ENCODE data around the gene TMEM258. TPM values are rescaled to one million over a fixed set of nuclear protein-coding genes. Genes with fewer than 3 reads are reported as not detected.

The TMEM258 gene
- polyA plus RNA-seq, 1 of the 3 experiments (the other 2 are of a cell fraction): 454 TPM

- TF ChIP-seq, protein P1, sequence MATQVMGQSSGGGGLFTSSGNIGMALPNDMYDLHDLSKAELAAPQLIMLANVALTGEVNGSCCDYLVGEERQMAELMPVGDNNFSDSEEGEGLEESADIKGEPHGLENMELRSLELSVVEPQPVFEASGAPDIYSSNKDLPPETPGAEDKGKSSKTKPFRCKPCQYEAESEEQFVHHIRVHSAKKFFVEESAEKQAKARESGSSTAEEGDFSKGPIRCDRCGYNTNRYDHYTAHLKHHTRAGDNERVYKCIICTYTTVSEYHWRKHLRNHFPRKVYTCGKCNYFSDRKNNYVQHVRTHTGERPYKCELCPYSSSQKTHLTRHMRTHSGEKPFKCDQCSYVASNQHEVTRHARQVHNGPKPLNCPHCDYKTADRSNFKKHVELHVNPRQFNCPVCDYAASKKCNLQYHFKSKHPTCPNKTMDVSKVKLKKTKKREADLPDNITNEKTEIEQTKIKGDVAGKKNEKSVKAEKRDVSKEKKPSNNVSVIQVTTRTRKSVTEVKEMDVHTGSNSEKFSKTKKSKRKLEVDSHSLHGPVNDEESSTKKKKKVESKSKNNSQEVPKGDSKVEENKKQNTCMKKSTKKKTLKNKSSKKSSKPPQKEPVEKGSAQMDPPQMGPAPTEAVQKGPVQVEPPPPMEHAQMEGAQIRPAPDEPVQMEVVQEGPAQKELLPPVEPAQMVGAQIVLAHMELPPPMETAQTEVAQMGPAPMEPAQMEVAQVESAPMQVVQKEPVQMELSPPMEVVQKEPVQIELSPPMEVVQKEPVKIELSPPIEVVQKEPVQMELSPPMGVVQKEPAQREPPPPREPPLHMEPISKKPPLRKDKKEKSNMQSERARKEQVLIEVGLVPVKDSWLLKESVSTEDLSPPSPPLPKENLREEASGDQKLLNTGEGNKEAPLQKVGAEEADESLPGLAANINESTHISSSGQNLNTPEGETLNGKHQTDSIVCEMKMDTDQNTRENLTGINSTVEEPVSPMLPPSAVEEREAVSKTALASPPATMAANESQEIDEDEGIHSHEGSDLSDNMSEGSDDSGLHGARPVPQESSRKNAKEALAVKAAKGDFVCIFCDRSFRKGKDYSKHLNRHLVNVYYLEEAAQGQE (IDR thresholded peaks at IDR 0.05; ENCODE audit: low read depth, low read length): no peak
- TF ChIP-seq ELF1 (IDR thresholded peaks at IDR 0.05) (no peak), GABPA (IDR thresholded peaks at IDR 0.05; ENCODE audit: low read depth) (no peak), RAD21 (IDR thresholded peaks at IDR 0.05; ENCODE audit: low read length) (no peak), MAX (IDR thresholded peaks at IDR 0.05; ENCODE audit: low read depth) (no peak), GATA2 (CRISPR knock-in tag; IDR thresholded peaks at IDR 0.05) (no peak), MEF2A (IDR thresholded peaks at IDR 0.05; ENCODE audit: borderline replicate concordance, low read depth) (no peak), FOSL2 (IDR thresholded peaks at IDR 0.05; ENCODE audit: borderline replicate concordance, low read depth) (no peak), RCOR1 (IDR thresholded peaks at IDR 0.05; ENCODE audit: low read length) (no peak), EZH2phosphoT487 (IDR thresholded peaks at IDR 0.05; ENCODE audit: borderline replicate concordance, low read depth) (no peak)
Measured at GRCh38 chr11:61762223-61762615, 30.2 kb downstream of the TMEM258 start (continued).

GRCh38 chr11:61761440-61762222, 30.8 kb downstream of the TMEM258 start:
- no peak overlapping the region for H3K4me2 ChIP-seq
- H3K79me2 ChIP-seq (ENCODE audit: insufficient read depth): no peaks in the 10 kb centered on the region
- no peak overlapping the region for H2AFZ ChIP-seq (ENCODE audit: low read depth)
- H3K9me2 ChIP-seq: no peaks in the 10 kb centered on the region
- H3K9me3 ChIP-seq: no peaks in the 10 kb centered on the region
- H4K20me1 ChIP-seq (ENCODE audit: insufficient read depth): no peaks in the 10 kb centered on the region
- ChIA-PET POLR2A (no interaction called here), CTCF (interaction anchor here (0.7 to 14.3 kb wide), 6 partner anchors 14 to 346 kb away, joined by 3 to 140 read pairs (median 4); partner anchors contain the start of genes FEN1 and TMEM258)
- peaks cover 2 to 20% of the 10 kb centered on the region in 2 experiments; a peak in 2 of 4 replicates for H3K4me1 ChIP-seq (ENCODE audit: control insufficient read depth in 1 of 2, insufficient read depth in 2 of 2, low read depth in 1 of 2, low read length in 1 of 2)
- H3K27ac ChIP-seq (ENCODE audit: low read depth in 2 of 2, low read length in 1 of 2): no peak overlapping the region
- no peak overlapping the region for H3K4me3 ChIP-seq (ENCODE audit: low read depth in 2 of 2, low read length in 1 of 2)
- no peaks in the 10 kb centered on the region for H3F3A ChIP-seq (replicated peaks; ENCODE audit: insufficient read depth)
- no peaks in the 10 kb centered on the region for H3K36me3 ChIP-seq (replicated peaks in 1 of 2; ENCODE audit: control insufficient read depth in 1 of 2, insufficient read depth in 2 of 2, low read length in 1 of 2)
- DNase-seq: no peak
- 78% methylated on average over 11 of the region's 11 CpGs for WGBS (ENCODE audit: low lambda C conversion rate)
- TF ChIP-seq RFX5 (IDR thresholded peaks at IDR 0.05; ENCODE audit: low read length) (no peak), FOXJ3 (CRISPR knock-in tag; IDR thresholded peaks at IDR 0.05) (no peak), RXRA (IDR thresholded peaks at IDR 0.05; ENCODE audit: borderline replicate concordance, low read depth) (no peak), CHD2 (IDR thresholded peaks at IDR 0.05; ENCODE audit: low read length, partially characterized antibody) (no peak), RAD21 (IDR thresholded peaks at IDR 0.05; ENCODE audit: low read length) (no peak), YY1 (IDR thresholded peaks at IDR 0.05; ENCODE audit: low read depth) (no peak), TCF12 (IDR thresholded peaks at IDR 0.05) (no peak), SIN3A (IDR thresholded peaks at IDR 0.05; ENCODE audit: borderline replicate concordance, low read depth, low read length) (no peak), FOXM1 (IDR thresholded peaks at IDR 0.05; ENCODE audit: low read depth) (no peak)
- H3K27me3 ChIP-seq (ENCODE audit: insufficient read depth): no peaks in the 10 kb centered on the region
- no peak overlapping the region for H3K9ac ChIP-seq

Measured in SK-N-SH (cell line).